Measurements from ENCODE around the gene MACF1.

GRCh38 chr1:39173995-39174380 is 30.5 kb upstream of the MACF1 start:
- TF ChIP-seq, protein P1, sequence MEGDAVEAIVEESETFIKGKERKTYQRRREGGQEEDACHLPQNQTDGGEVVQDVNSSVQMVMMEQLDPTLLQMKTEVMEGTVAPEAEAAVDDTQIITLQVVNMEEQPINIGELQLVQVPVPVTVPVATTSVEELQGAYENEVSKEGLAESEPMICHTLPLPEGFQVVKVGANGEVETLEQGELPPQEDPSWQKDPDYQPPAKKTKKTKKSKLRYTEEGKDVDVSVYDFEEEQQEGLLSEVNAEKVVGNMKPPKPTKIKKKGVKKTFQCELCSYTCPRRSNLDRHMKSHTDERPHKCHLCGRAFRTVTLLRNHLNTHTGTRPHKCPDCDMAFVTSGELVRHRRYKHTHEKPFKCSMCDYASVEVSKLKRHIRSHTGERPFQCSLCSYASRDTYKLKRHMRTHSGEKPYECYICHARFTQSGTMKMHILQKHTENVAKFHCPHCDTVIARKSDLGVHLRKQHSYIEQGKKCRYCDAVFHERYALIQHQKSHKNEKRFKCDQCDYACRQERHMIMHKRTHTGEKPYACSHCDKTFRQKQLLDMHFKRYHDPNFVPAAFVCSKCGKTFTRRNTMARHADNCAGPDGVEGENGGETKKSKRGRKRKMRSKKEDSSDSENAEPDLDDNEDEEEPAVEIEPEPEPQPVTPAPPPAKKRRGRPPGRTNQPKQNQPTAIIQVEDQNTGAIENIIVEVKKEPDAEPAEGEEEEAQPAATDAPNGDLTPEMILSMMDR (conservative IDR thresholded peaks at IDR 0.05; ENCODE audit: low read depth, low read length): no peak
- TF ChIP-seq EZH2 (IDR thresholded peaks at IDR 0.05; ENCODE audit: borderline replicate concordance, low read depth, low read length, poor library complexity, severe bottlenecking): no peak

Measured in A673 (cell line).